Effector memory CD4-positive, alpha-beta T cell (primary cell): ENCODE results near the gene ADIPOR2.
A peak's percentile ranks its signal among the peaks of the same experiment; 100 is the strongest.

ENCODE experiments used
- DNase-seq, 3 donors: peaks; one replicate each; pipeline ENCODE4 v3.0.0-alpha.2; 2020
- H3K27ac ChIP-seq: 2 replicates; pipeline ENCODE4 v1.7.0; 2013; ENCODE audit warnings: mild to moderate bottlenecking, low read length, moderate library complexity; ENCODE audit not compliant: insufficient read depth, poor library complexity, severe bottlenecking
- H3K27me3 ChIP-seq: replicated peaks from 2 replicates; pipeline ENCODE4 v1.7.0; 2013; ENCODE audit warnings: mild to moderate bottlenecking, low read length; ENCODE audit not compliant: insufficient read depth, control insufficient read depth, poor library complexity, severe bottlenecking
- H3K36me3 ChIP-seq: 2 replicates; pipeline ENCODE4 v1.7.0; 2013; ENCODE audit warnings: mild to moderate bottlenecking, low read length, moderate library complexity; ENCODE audit not compliant: control insufficient read depth, insufficient read depth
- H3K4me1 ChIP-seq: 2 replicates; pipeline ENCODE4 v1.7.0; 2013; ENCODE audit warnings: low read length, mild to moderate bottlenecking; ENCODE audit not compliant: control insufficient read depth, insufficient read depth, poor library complexity, severe bottlenecking
- H3K4me3 ChIP-seq: 2 replicates; pipeline ENCODE4 v1.7.0; 2013; ENCODE audit warnings: low read length, low read depth, mild to moderate bottlenecking; ENCODE audit not compliant: insufficient read depth, poor library complexity, severe bottlenecking
- H3K9me3 ChIP-seq: 2 replicates; pipeline ENCODE4 v1.7.0; 2013; ENCODE audit warnings: mild to moderate bottlenecking, low read length, moderate library complexity; ENCODE audit not compliant: control insufficient read depth

The ADIPOR2 gene

GRCh38 chr12:1803736-1804135, 112.9 kb downstream of the ADIPOR2 start:
- Histone ChIP-seq H3K36me3 (no peaks in the 10 kb centered on the region), H3K4me3 (no peak overlapping the region), H3K27me3 (no peaks in the 10 kb centered on the region), H3K4me1 (peaks cover 5% of the 10 kb centered on the region), H3K27ac (no peak overlapping the region), H3K9me3 (no peaks in the 10 kb centered on the region)
- no peak for DNase-seq

DNA sequence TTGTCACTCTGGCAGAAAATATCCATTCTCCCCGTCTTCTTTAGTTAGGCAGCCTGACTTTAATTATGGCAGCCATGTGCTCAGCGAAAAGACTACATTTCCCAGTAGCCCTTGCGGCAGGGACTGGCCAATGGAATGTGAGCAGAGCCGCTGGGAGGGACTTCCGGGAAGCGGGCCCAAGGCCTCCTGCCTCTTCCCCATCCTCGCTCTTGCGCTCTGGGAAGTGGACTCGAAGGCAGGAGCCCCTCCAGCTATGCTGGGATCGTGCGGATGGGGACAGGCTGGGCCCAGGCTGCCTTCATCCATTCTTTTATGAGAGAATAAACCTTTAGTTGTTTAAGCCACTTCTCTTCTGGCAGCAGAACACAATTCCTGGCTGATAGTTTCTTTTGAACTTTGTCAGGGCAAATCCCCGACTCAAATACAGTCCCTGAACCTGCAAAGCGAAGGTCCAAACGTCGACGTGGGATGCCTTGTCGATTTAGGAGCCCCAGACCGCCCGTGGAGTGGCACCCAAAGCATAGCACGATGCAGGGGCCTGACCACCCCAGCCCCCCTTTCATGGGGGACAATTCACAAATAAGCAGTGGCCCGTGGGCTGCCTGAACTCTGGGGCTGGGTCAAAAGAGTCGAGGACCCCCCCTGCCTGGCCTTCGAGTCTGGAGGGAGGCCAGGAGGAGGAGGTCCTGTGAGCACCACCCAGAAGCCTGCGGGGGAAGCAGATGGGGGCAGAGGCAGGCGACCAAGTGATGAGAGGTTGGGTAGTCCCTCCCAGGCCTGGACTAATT, 113.9 kb downstream of the ADIPOR2 start:
- DNase-seq = peak; percentile 65 to 84 (median 74)
- no peaks in the 10 kb centered on the region for H3K27me3 ChIP-seq
- H3K4me3 ChIP-seq = peak overlapping the region; percentile 22
- H3K27ac ChIP-seq = peak overlapping the region; percentile 57
- no peaks in the 10 kb centered on the region for H3K36me3 ChIP-seq
- no peaks in the 10 kb centered on the region for H3K9me3 ChIP-seq
- peaks cover 5% of the 10 kb centered on the region for H3K4me1 ChIP-seq

DNA sequence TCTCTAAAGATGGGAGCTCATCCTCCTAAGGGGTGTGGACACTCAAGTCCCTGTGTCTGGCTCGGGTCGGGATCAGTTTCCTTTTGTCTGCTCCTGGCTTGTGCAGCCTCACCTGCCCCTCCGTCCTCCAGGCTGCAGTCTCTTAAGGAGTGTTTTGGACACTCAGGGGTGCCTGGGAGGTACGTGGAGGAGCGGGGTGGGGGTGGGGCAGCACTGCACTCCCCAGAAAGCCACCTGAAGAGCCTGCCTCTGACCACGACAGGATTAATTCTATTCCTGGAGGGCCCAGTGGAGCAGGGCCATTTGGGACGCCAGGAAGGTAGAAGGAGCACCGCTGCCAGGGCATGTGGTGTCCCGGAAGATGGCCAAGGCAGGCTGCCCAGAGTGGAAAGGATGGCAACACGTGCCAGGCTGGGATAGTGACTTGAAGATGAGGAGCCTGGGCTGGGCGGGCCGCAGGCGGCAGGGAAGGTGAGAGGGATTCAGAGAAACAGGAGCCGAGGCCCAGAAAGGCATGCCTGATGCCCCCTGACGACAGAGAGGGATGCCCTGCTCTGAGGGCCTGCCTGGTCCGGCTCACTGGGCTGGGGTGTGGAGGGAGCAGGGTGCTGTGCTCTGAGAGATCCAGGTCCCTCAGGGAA, 114.7 kb downstream of the ADIPOR2 start:
- Histone ChIP-seq H3K36me3 (no peaks in the 10 kb centered on the region), H3K9me3 (no peaks in the 10 kb centered on the region), H3K4me1 (peaks cover 5% of the 10 kb centered on the region), H3K27me3 (no peaks in the 10 kb centered on the region), H3K27ac (no peak overlapping the region), H3K4me3 (no peak overlapping the region)
- DNase-seq = no peak

GRCh38 chr12:1806301-1807086, 115.6 kb downstream of the ADIPOR2 start:
- no peaks in the 10 kb centered on the region for H3K36me3 ChIP-seq
- no peaks in the 10 kb centered on the region for H3K9me3 ChIP-seq
- H3K4me3 ChIP-seq = no peak overlapping the region
- no peak overlapping the region for H3K27ac ChIP-seq
- DNase-seq = no peak
- H3K4me1 ChIP-seq = peaks cover 5% of the 10 kb centered on the region
- no peaks in the 10 kb centered on the region for H3K27me3 ChIP-seq

DNA sequence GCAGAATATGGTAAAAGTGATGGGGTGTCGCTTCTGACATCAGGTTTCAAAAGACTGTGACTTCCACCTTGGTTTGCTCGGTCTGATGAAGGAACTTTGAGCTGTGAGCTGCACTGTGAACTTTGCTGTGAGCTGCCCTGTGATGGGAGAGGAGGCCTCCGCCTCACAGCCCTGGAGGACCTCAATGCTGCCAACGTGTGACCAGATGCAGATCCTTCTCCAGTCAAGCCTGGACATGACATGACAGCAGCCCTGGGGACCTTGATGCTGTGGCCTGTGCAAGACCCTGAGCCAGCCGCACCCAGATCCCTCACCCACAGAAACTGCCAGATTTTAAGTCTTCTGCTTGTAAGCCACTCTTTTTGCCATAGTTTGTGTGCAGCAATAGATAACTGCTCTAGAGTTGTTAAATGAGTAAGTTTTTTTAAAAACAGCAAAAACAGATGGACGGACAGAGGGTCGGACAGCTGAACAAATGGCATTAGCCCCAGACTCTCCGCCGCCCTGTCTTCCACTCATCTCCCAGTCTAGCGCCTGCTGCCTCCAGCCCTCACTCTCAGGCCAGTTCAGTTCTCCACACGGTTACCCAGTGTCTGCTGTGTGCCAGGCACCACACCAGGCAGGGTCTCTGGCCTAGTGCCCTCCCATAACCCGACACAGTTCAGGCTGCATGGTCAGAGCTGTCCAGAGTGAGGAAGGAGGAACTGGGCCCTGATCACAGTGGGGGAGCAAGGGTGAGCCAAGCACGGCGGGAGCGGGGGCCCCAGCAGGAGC, 116.4 kb downstream of the ADIPOR2 start:
- peaks cover 5% of the 10 kb centered on the region for H3K4me1 ChIP-seq
- H3K27me3 ChIP-seq = no peaks in the 10 kb centered on the region
- DNase-seq = no peak
- H3K4me3 ChIP-seq = no peak overlapping the region
- H3K9me3 ChIP-seq = no peaks in the 10 kb centered on the region
- H3K36me3 ChIP-seq = no peaks in the 10 kb centered on the region
- no peak overlapping the region for H3K27ac ChIP-seq

- no peaks in the 10 kb centered on the region for H3K36me3 ChIP-seq
- H3K4me1 ChIP-seq = peaks cover 5% of the 10 kb centered on the region
- no peaks in the 10 kb centered on the region for H3K27me3 ChIP-seq
- DNase-seq = no peak
- H3K27ac ChIP-seq = no peak overlapping the region
- no peak overlapping the region for H3K4me3 ChIP-seq
- no peaks in the 10 kb centered on the region for H3K9me3 ChIP-seq
These were observed 117.3 kb downstream of the ADIPOR2 start for GRCh38 chr12:1808036-1808797.

- no peak overlapping the region for H3K4me3 ChIP-seq
- no peaks in the 10 kb centered on the region for H3K36me3 ChIP-seq
- DNase-seq = peak in 1 of 3 donors; percentile 39
- no peak overlapping the region for H3K27ac ChIP-seq
- peaks cover 5% of the 10 kb centered on the region for H3K4me1 ChIP-seq
- H3K9me3 ChIP-seq = no peaks in the 10 kb centered on the region
- H3K27me3 ChIP-seq = no peaks in the 10 kb centered on the region
These were observed 118.1 kb downstream of the ADIPOR2 start for GRCh38 chr12:1808798-1809480.

DNA sequence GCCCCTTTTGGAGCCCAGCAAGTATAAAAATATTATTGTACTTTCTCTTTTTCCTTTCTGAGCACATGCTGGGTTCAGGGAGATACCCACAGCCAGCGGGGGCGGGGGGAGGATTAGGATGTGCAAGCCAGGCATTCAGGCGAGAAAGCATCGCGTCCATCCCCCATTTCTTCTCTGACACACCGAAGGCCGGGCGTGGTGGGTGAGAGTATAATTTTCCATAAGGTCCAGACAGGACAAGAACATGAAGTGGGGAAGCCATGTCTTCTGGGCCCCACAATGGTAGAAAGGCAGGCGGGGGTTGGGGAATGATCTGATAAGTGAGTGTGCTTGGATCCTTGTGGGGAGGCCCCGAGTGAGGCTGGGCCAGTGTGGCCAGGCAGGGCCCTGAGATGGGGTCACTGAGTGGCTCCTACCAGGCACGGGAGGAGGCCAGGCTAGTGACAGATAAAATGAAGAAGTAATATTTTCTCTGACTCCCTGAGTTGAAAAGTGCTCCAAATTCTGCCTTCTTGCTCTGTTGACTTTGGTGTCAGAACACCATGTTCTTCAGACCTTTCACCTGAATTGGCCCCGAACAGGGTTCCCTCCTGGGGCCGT, 118.8 kb downstream of the ADIPOR2 start:
- Histone ChIP-seq H3K4me3 (no peak overlapping the region), H3K9me3 (no peaks in the 10 kb centered on the region), H3K4me1 (peaks cover 3% of the 10 kb centered on the region), H3K27me3 (no peaks in the 10 kb centered on the region), H3K36me3 (no peaks in the 10 kb centered on the region), H3K27ac (no peak overlapping the region)
- no peak for DNase-seq
